Adrenal gland (tissue), 5 donors: ENCODE data around the gene SLF2.

ENCODE experiments used
- CTCF ChIP-seq, 6 experiments: fragments of 450-650 bp in 4 of 6; fragments of 200-600 bp in 2 of 6; sonication (generic) in 1 of 6; IDR thresholded peaks; 1 replicate in 5 of 6; 2 replicates in 1 of 6; pipeline versions ENCODE4 v1.5.1 to v1.8.0; 2016 to 2021; ENCODE audit warnings: antibody characterized with exemption in 6 of 6, mild to moderate bottlenecking in 2 of 6, moderate library complexity in 1 of 6
- POLR2A ChIP-seq, 2 donors: fragments of 450-650 bp; IDR thresholded peaks; one replicate each; pipeline ENCODE4 v1.6.1; 2017; ENCODE audit warnings: antibody characterized with exemption in 2 of 2, mild to moderate bottlenecking in 2 of 2, moderate library complexity in 1 of 2
- donor health status: DM: no; HTN: no; CAD: no.

GRCh38 chr10:101003639-101004206, 91.0 kb downstream of the SLF2 start:
- TF ChIP-seq CTCF (IDR thresholded peaks at IDR 0.05) (no peak), POLR2A (IDR thresholded peaks at IDR 0.05) (no peak)
